ENCODE data around the gene PKNOX1.
"Not testable (repeated sequence)": the region's sequence is repeated elsewhere in the genome, so short reads cannot be mapped to it uniquely, and the experiment has no call there.

PKNOX1 gene

GRCh38 chr21:42973991-42974831 is at the start of gene PKNOX1:
Gene PKNOX1, plus strand, starts transcription at chr21:42974562. Its CDS starts 29,820 bp downstream, at chr21:43004382.
- DNase-seq (ENCODE audit: low read depth, low spot score) = peak; percentile 85
- Histone ChIP-seq H3K9me3 (ENCODE audit: low read depth, low read length) (no peaks in the 10 kb centered on the region), H3K4me3 (peak within 1 kb of the TSS; percentile 99), H3K9ac (ENCODE audit: insufficient read length) (peak within 1 kb of the TSS; percentile 93), H3K36me3 (ENCODE audit: insufficient read depth, low read length) (peaks cover 22% of the 10 kb centered on the region), H3K27ac (peak within 1 kb of the TSS; percentile 84)
- no peak; the same call in 1 of the 2 replicates for TF ChIP-seq POLR2AphosphoS5 (IDR thresholded peaks at IDR 0.05; ENCODE audit: borderline replicate concordance, low read depth, low read length)
- TF ChIP-seq FOXP2 (optimal IDR thresholded peaks at IDR 0.05; ENCODE audit: control extremely low read depth, extremely low read length, insufficient read depth) = no peak
- no peak for TF ChIP-seq EZH2 (IDR thresholded peaks at IDR 0.05)

- Histone ChIP-seq H3K9me3 (ENCODE audit: low read depth, low read length) (no peaks in the 10 kb centered on the region), H3K9ac (ENCODE audit: insufficient read length) (peak within 1 kb of the TSS; percentile 59), H3K27ac (peak within 1 kb of the TSS; percentile 83), H3K36me3 (ENCODE audit: insufficient read depth, low read length) (no peaks in the 10 kb centered on the region), H3K4me3 (peak within 1 kb of the TSS; percentile 63)
- no peak for TF ChIP-seq FOXP2 (optimal IDR thresholded peaks at IDR 0.05; ENCODE audit: control extremely low read depth, extremely low read length, insufficient read depth)
- no peak for TF ChIP-seq POLR2AphosphoS5 (IDR thresholded peaks at IDR 0.05; ENCODE audit: borderline replicate concordance, low read depth, low read length)
- no peak for DNase-seq (ENCODE audit: low read depth, low spot score)
Observed at GRCh38 chr21:42925114-42925926, 49.0 kb upstream of the PKNOX1 start, which contains the start of gene ERVH48-1. Gene ERVH48-1, minus strand, starts transcription at chr21:42925630. Its CDS starts 6,624 bp downstream, at chr21:42919006.

DNA sequence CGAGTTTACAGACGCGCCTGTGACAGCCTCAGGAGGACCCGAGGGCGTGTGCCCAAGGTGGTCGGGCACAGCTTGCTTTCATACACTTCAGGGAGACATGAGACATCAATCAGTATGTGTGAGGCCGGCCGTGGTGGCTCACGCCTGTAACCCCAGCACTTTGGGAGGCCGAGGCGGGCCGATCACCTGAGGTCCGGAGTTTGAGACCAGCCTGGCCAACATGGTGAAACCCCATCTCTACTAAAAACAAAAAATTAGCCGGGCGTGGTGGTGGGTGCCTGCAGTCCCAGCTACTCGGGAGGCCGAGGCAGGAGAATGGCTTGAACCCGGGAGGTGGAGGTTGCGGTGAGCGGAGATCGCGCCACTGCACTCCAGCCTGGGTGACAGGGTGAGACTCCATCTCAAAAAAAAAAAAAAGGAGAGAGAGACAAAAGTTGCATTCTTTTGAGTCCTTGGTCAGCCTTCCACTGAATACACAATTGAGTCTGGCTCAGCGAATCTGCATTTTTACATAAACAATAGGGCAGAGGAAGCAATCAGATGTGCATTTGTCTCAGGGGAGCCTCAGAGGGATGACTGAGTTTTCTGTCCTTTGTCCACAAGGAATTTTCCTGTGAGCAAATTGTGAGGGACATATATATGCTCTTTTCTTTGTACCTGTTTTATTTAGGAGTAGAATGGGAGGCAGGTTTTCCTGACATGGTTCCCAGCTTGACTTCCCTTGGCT is 46.7 kb upstream of the PKNOX1 start:
- H3K36me3 ChIP-seq (ENCODE audit: insufficient read depth, low read length); DNase-seq (ENCODE audit: low read depth, low spot score); H3K9me3 ChIP-seq (ENCODE audit: low read depth, low read length); H3K27ac ChIP-seq; H3K4me3 ChIP-seq; H3K9ac ChIP-seq (ENCODE audit: insufficient read length): not testable (repeated sequence)

DNA sequence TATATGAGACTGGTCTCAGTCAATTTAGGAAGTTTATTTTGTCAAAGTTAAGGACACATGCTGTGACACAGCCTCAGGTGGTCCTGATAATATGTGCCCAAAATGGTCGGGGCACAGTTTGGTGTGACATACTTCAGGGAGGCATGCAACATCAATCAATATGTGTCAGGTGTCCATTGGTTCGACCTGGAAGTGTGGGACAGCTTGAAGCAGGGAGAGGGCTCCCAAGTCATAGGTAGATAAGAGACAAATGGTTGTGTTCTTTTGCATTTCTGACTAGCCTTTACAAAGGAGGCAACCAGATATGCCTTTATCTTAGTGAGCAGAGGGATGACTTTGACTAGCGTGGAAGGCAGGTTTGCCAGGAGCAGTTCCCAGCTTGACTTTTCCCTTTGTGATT is 44.4 kb upstream of the PKNOX1 start:
- Histone ChIP-seq H3K4me3 (no peak overlapping the region), H3K9ac (ENCODE audit: insufficient read length) (no peak overlapping the region), H3K27ac (no peak overlapping the region), H3K9me3 (ENCODE audit: low read depth, low read length) (no peaks in the 10 kb centered on the region), H3K36me3 (ENCODE audit: insufficient read depth, low read length) (no peaks in the 10 kb centered on the region)
- TF ChIP-seq POLR2AphosphoS5 (IDR thresholded peaks at IDR 0.05; ENCODE audit: borderline replicate concordance, low read depth, low read length) = no peak
- TF ChIP-seq EZH2 (IDR thresholded peaks at IDR 0.05) = no peak
- no peak for TF ChIP-seq FOXP2 (optimal IDR thresholded peaks at IDR 0.05; ENCODE audit: control extremely low read depth, extremely low read length, insufficient read depth)
- no peak for DNase-seq (ENCODE audit: low read depth, low spot score)

DNA sequence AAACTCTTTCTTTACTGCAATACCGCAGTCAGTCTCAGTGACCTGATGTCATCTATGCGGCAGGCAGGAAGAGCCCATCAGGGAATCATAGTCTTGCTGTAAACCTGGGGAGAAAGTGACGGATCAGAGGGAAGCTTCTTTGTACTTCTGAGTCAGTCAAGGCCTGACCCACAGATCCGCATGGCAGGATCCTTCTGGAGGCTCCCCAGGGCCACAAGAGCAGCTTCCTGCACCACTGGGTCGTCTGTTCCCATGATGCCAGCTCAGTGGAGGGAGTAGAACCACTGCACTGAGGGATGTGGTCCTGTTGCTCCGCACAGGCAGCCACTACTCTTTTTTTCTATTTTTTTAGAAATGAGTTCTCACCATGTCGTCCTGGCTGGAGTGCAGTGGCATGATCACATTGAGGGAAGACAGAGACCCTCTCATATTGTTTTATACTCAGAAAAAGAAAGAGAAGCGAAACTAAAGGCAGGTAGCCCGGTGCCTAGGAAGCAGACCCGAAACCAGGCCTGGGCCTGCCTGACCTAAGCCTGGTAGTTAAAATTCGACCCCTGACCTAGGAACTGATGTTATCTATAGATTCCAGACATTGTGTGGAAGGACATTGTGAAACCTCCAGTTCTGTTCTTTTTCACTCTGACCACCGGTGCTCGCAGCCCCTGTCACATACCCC is 42.7 kb upstream of the PKNOX1 start:
- Histone ChIP-seq H3K36me3 (ENCODE audit: insufficient read depth, low read length) (no peaks in the 10 kb centered on the region), H3K27ac (no peak overlapping the region), H3K9me3 (ENCODE audit: low read depth, low read length) (no peaks in the 10 kb centered on the region), H3K9ac (ENCODE audit: insufficient read length) (no peak overlapping the region), H3K4me3 (no peak overlapping the region)
- TF ChIP-seq EZH2 (IDR thresholded peaks at IDR 0.05) (no peak), FOXP2 (optimal IDR thresholded peaks at IDR 0.05; ENCODE audit: control extremely low read depth, extremely low read length, insufficient read depth) (no peak), POLR2AphosphoS5 (IDR thresholded peaks at IDR 0.05; ENCODE audit: borderline replicate concordance, low read depth, low read length) (no peak)
- no peak for DNase-seq (ENCODE audit: low read depth, low spot score)

DNA sequence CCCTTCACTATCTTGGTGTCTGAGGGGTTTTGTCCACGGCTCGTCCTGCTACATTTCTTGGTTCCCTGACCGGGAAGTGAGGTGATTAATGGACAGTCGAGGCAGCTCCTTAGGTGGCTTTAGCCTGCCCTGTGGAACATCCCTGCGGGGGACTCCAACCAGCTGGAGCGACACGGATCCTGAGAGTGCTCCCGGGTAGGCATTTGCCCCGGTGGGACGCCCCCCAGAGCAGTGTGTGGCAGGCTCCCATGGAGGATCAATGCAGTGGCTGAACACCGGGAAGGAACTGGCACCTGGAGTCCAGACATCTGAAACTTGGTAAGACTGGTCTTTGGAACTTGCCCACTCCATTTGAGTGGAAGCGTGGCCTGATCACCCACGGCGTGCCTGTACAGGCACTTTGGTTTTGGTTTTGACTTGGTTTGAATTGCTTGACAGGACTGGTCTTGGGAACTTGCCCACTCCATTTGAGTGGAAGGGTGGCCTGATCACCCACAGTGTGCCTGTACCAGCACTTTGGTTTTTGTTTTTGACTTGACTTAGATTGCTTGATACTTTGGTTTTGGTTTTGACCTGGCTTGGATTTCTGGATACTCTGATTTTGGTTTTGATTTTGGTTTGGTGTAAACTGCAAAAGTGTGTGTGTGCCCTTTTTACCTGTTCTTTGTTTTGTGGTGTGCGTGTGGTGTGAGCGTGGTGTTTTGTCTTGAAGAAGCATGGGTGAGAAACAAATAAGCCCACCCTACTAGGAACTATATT is 41.8 kb upstream of the PKNOX1 start:
- H3K9me3 ChIP-seq (ENCODE audit: low read depth, low read length); H3K36me3 ChIP-seq (ENCODE audit: insufficient read depth, low read length); H3K9ac ChIP-seq (ENCODE audit: insufficient read length); H3K27ac ChIP-seq; H3K4me3 ChIP-seq; DNase-seq (ENCODE audit: low read depth, low spot score): not testable (repeated sequence)

DNA sequence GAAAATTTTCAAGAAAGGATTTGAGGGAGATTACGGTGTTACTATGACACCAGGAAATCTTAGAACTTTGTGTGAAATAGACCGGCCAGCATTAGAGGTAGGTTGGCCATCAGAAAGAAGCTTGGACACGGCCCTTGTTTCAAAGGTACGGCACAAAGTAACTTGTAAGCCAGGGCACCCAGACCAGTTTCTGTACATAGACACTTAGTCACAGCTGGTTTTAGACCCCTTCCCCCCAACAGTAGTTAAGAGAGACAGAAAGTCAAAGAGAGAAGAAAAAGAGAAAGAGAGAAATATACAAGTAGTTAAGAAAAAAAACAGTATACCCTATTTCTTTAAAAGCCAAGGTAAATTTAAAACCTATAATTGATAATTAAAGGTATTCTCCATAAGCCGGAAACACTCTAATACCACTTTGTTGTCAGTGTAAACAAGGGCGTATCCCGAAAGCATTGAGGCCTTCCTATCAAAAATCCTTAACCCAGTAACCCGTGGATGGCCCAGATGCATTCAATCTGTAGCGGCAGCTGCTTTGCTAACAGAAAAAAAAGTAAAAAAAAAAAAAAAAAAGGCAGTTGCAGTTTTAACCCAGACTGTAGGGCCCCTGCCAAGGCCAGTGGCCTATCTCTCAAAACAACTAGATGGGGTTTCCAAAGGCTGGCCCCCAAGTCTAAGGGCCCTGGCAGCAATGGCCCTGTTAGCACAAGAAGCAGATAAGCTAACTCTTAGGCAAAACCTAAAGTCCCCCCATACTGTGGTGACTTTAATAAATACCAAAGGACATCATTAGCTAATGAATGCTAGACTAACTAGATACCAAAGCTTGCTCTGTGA is 41.0 kb upstream of the PKNOX1 start:
- DNase-seq (ENCODE audit: low read depth, low spot score); H3K4me3 ChIP-seq; H3K27ac ChIP-seq; H3K9me3 ChIP-seq (ENCODE audit: low read depth, low read length); H3K36me3 ChIP-seq (ENCODE audit: insufficient read depth, low read length); H3K9ac ChIP-seq (ENCODE audit: insufficient read length): not testable (repeated sequence)

- H3K9ac ChIP-seq (ENCODE audit: insufficient read length); H3K36me3 ChIP-seq (ENCODE audit: insufficient read depth, low read length); H3K27ac ChIP-seq; H3K4me3 ChIP-seq; H3K9me3 ChIP-seq (ENCODE audit: low read depth, low read length); DNase-seq (ENCODE audit: low read depth, low spot score): not testable (repeated sequence)
Observed at GRCh38 chr21:42933973-42934372, 40.4 kb upstream of the PKNOX1 start.

DNA sequence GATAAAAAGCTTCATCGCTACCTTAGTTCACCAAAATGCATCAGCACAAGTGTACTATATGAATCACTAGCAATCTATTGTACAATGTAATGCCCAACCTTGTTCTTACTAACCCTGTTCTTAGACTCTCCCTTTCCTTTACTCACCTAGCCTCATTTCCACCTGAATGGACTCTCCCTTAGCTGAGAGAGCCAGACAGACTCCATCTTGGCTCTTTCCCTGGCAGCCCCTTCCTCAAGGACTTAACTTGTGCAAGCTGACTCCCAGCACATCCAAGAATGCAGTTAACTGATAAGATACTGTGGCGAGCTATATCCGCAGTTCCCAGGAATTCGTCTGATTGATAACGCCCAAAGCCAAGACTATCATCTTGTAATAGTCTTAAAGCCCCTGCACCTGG is 38.0 kb upstream of the PKNOX1 start:
- not testable (repeated sequence) for DNase-seq (ENCODE audit: low read depth, low spot score); H3K36me3 ChIP-seq (ENCODE audit: insufficient read depth, low read length); H3K9ac ChIP-seq (ENCODE audit: insufficient read length); H3K9me3 ChIP-seq (ENCODE audit: low read depth, low read length); H3K4me3 ChIP-seq; H3K27ac ChIP-seq

DNA sequence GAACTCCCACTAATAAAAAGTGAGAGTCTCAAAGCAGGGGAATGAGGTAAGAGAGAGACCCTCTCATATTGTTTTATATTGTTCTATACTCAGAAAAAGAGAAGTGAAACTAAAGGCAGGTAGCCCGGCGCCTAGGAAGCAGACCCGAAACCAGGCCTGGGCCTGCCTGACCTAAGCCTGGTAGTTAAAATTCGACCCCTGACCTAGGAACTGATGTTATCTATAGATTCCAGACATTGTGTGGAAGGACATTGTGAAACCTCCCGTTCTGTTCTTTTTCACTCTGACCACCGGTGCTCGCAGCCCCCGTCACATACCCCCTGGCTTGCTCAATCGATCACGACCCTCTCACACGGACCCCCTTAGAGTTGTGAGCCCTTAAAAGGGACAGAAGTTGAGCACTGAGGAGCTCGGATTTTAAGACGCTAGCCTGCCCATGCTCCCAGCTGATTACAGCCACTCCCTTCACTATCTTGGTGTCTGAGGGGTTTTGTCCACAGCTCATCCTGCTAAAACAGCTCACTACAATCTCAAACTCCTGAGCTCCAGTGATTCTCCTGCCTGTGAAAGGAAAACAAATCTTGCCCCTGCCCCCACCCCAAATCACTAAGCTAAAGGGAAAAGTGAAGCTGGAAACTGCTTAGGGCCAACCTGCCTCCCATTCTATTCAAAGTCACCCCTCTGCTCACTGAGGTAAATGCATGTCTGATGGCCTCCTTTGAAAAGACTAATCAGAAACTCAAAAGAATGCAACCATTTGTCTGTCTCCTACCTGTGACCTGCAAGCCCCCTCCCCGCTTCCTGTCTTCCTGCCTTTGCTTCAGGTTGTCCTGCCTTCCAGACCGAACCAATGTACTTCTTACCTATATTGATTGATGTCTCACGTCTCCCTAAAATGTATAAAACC is 37.1 kb upstream of the PKNOX1 start:
- not testable (repeated sequence) for H3K27ac ChIP-seq; H3K9me3 ChIP-seq (ENCODE audit: low read depth, low read length); H3K4me3 ChIP-seq; H3K9ac ChIP-seq (ENCODE audit: insufficient read length); DNase-seq (ENCODE audit: low read depth, low spot score); H3K36me3 ChIP-seq (ENCODE audit: insufficient read depth, low read length)
